ENCODE results near the gene NFE2L2.

The NFE2L2 gene

DNA sequence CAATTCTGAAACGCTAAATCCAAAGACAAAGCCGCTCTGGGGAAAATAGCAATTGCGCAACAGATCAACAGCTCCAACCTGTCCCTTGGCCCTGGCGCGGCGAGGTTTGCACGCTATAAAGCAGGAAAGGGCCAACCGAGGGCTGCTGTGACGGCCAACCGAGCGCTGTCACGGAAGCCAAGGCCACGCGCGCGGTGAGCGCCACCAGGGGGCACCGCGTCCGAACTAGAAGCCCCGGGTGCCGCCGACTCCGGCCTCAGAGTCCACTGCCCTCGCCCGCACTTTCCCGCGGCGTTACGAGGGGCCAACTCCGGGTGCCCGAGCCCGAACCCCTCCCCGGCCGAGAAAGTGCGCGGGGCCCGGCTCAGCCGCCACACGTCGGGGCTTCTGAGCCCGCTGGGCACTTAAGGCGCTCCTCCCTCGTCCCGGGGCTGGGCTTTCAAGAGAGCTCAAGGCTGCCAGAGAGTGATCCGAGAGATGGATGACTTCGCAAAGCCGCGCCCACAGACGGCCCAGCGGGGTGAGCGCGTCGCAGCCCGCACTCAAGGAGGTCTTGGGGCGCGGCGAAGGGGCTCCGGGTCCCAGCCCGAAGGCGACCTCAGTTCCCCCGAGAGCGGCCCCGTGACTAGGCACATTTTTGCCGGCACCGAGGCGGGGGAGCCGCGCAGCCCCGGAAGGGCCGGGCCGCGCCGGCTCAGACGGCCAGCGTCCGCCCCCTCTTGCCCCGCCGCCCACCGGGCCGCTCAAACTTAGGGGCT lies 897 bp downstream of the NFE2L2 start:
- peaks cover 38% of the 10 kb centered on the region for H3K79me2 ChIP-seq (ENCODE audit: control insufficient read depth, insufficient read depth, low read length)
- WGBS (ENCODE audit: extremely low coverage, insufficient coverage, low lambda C conversion rate), result no CpG with 5 or more reads among the region's 81 CpGs

DNA sequence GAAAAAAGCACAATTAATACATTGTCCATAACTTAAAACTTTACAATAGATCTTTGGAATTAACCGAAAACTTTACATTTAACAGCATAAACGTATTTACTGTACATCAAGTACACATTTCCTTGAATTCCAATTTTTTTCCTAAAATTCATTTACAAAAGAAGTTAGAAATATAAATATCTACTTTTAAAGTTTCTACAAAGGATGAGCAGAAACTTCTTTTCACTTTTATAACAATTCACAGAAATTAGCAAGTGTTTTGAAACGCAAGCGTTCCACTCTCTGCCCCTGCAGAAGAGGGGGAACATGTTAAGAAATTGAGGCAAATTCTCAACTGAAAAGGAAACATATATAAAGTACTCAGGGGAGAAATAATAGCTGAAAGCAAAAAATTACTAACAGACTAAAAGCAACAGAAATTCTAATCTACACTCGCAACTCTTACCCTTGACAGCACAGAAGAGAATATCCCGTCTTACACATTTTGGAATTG lies 1.5 kb downstream of the NFE2L2 start:
- Histone ChIP-seq H3K4me3 (ENCODE audit: low read length) (peak overlapping the region; percentile 51), H3K27me3 (ENCODE audit: insufficient read depth, low read length, poor library complexity) (no peaks in the 10 kb centered on the region), H3K9ac (ENCODE audit: low read length) (peak overlapping the region; percentile 92), H3K27ac (ENCODE audit: low read depth, low read length) (no peak overlapping the region), H4K8ac (ENCODE audit: low read depth, low read length) (no peak overlapping the region), H3K36me3 (ENCODE audit: control insufficient read depth, insufficient read depth, low read length) (no peaks in the 10 kb centered on the region), H2BK120ac (ENCODE audit: low read depth, low read length) (no peak overlapping the region), H3K23ac (ENCODE audit: low read length) (no peak overlapping the region), H3K4ac (ENCODE audit: low read depth, low read length) (no peak overlapping the region), H3K56ac (ENCODE audit: low read length) (peak overlapping the region; percentile 95), H2BK15ac (replicated peaks; ENCODE audit: low read depth) (no peak overlapping the region), H3K79me2 (ENCODE audit: control insufficient read depth, insufficient read depth, low read length) (peaks cover 42% of the 10 kb centered on the region), H3K4me2 (ENCODE audit: low read length) (peak overlapping the region; percentile 56), H2BK5ac (ENCODE audit: low read length) (no peak overlapping the region), H3K4me1 (ENCODE audit: control insufficient read depth, low read depth, low read length) (no peaks in the 10 kb centered on the region), H4K5ac (ENCODE audit: low read length) (no peak overlapping the region), H3K18ac (ENCODE audit: low read length) (no peak overlapping the region), H3K79me1 (ENCODE audit: low read length) (peaks cover 2% of the 10 kb centered on the region), H2AK5ac (ENCODE audit: low read length) (no peak overlapping the region)
- no peak for DNase-seq
- 100% methylated on average over 1 of the region's 6 CpGs for WGBS (ENCODE audit: extremely low coverage, insufficient coverage, low lambda C conversion rate)

More for the DNA sequence above, 897 bp downstream of the NFE2L2 start:
- peak overlapping the region; percentile 56 for H3K4me2 ChIP-seq (ENCODE audit: low read length)
- H3K4me1 ChIP-seq (ENCODE audit: control insufficient read depth, low read depth, low read length), result no peaks in the 10 kb centered on the region
- no peak overlapping the region for H2AK5ac ChIP-seq (ENCODE audit: low read length)
- peak; percentile 96 for DNase-seq
- H3K9ac ChIP-seq (ENCODE audit: low read length), result peak overlapping the region; percentile 92
- peak overlapping the region; percentile 44 for H3K4ac ChIP-seq (ENCODE audit: low read depth, low read length)
- H4K5ac ChIP-seq (ENCODE audit: low read length), result no peak overlapping the region
- H3K27ac ChIP-seq (ENCODE audit: low read depth, low read length), result peak overlapping the region; percentile 99
- peak overlapping the region; percentile 51 for H3K4me3 ChIP-seq (ENCODE audit: low read length)
- peak overlapping the region; percentile 74 for H2BK120ac ChIP-seq (ENCODE audit: low read depth, low read length)
- peak overlapping the region; percentile 81 for H2BK5ac ChIP-seq (ENCODE audit: low read length)
- peak overlapping the region; percentile 93 for H4K8ac ChIP-seq (ENCODE audit: low read depth, low read length)
- no peaks in the 10 kb centered on the region for H3K27me3 ChIP-seq (ENCODE audit: insufficient read depth, low read length, poor library complexity)
- H3K79me1 ChIP-seq (ENCODE audit: low read length), result peaks cover 2% of the 10 kb centered on the region
- H3K18ac ChIP-seq (ENCODE audit: low read length), result peak overlapping the region; percentile 98
- H3K23ac ChIP-seq (ENCODE audit: low read length), result no peak overlapping the region
- H3K56ac ChIP-seq (ENCODE audit: low read length), result peak overlapping the region; percentile 95
- H2BK15ac ChIP-seq (replicated peaks; ENCODE audit: low read depth), result no peak overlapping the region
- H3K36me3 ChIP-seq (ENCODE audit: control insufficient read depth, insufficient read depth, low read length), result no peaks in the 10 kb centered on the region

GRCh38 chr2:177262092-177262491 lies 2.4 kb downstream of the NFE2L2 start:
- Histone ChIP-seq H3K27me3 (ENCODE audit: insufficient read depth, low read length, poor library complexity) (no peaks in the 10 kb centered on the region), H3K36me3 (ENCODE audit: control insufficient read depth, insufficient read depth, low read length) (no peaks in the 10 kb centered on the region), H2BK5ac (ENCODE audit: low read length) (no peak overlapping the region), H3K4me3 (ENCODE audit: low read length) (no peak overlapping the region), H3K23ac (ENCODE audit: low read length) (no peak overlapping the region), H3K18ac (ENCODE audit: low read length) (no peak overlapping the region), H4K8ac (ENCODE audit: low read depth, low read length) (no peak overlapping the region), H3K79me2 (ENCODE audit: control insufficient read depth, insufficient read depth, low read length) (peaks cover 51% of the 10 kb centered on the region), H3K9ac (ENCODE audit: low read length) (peak overlapping the region; percentile 30), H3K56ac (ENCODE audit: low read length) (no peak overlapping the region), H3K4ac (ENCODE audit: low read depth, low read length) (no peak overlapping the region), H2BK15ac (replicated peaks; ENCODE audit: low read depth) (no peak overlapping the region), H3K4me2 (ENCODE audit: low read length) (no peak overlapping the region), H3K4me1 (ENCODE audit: control insufficient read depth, low read depth, low read length) (no peaks in the 10 kb centered on the region), H2AK5ac (ENCODE audit: low read length) (no peak overlapping the region), H2BK120ac (ENCODE audit: low read depth, low read length) (no peak overlapping the region), H3K27ac (ENCODE audit: low read depth, low read length) (no peak overlapping the region), H3K79me1 (ENCODE audit: low read length) (peaks cover 2% of the 10 kb centered on the region), H4K5ac (ENCODE audit: low read length) (no peak overlapping the region)
- WGBS (ENCODE audit: extremely low coverage, insufficient coverage, low lambda C conversion rate), result no CpG with 5 or more reads among the region's 2 CpGs
- no peak for DNase-seq

GRCh38 chr2:177261116-177262060 lies 3.1 kb downstream of the NFE2L2 start:
- H3K27ac ChIP-seq (ENCODE audit: low read depth, low read length), result no peak overlapping the region
- no peak overlapping the region for H3K4me3 ChIP-seq (ENCODE audit: low read length)

DNA sequence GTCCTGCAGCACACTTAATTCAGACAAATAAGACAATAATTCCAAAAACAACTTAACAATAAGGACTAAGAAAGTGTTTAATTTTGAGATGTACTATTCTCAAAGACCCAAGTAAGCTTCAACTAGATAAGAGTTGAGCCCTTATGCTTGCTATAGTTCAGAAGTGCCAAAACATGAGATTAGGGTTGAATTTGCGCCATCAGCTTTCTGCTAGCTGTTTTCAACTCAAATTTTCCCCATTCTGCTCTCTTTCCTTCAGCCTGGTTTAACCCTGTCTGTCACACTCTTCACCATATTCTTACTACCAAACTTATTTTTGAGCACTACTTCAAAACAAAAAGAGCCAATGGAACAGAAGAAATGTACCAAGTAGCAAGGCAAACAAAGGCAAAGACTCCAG lies 4.1 kb downstream of the NFE2L2 start:
- H3K23ac ChIP-seq (ENCODE audit: low read length), result no peak overlapping the region
- H3K4me1 ChIP-seq (ENCODE audit: control insufficient read depth, low read depth, low read length), result no peaks in the 10 kb centered on the region
- H2BK120ac ChIP-seq (ENCODE audit: low read depth, low read length), result no peak overlapping the region
- H4K8ac ChIP-seq (ENCODE audit: low read depth, low read length), result no peak overlapping the region
- H4K5ac ChIP-seq (ENCODE audit: low read length), result no peak overlapping the region
- no peak overlapping the region for H3K56ac ChIP-seq (ENCODE audit: low read length)
- WGBS (ENCODE audit: extremely low coverage, insufficient coverage, low lambda C conversion rate), result no CpG with 5 or more reads among the region's 1 CpG
- peaks cover 66% of the 10 kb centered on the region for H3K79me2 ChIP-seq (ENCODE audit: control insufficient read depth, insufficient read depth, low read length)
- peaks cover 7% of the 10 kb centered on the region for H3K79me1 ChIP-seq (ENCODE audit: low read length)
- H2BK5ac ChIP-seq (ENCODE audit: low read length), result no peak overlapping the region
- no peaks in the 10 kb centered on the region for H3K27me3 ChIP-seq (ENCODE audit: insufficient read depth, low read length, poor library complexity)
- H3K36me3 ChIP-seq (ENCODE audit: control insufficient read depth, insufficient read depth, low read length), result no peaks in the 10 kb centered on the region
- H3K4me2 ChIP-seq (ENCODE audit: low read length), result no peak overlapping the region
- no peak for DNase-seq
- no peak overlapping the region for H2AK5ac ChIP-seq (ENCODE audit: low read length)
- H3K9ac ChIP-seq (ENCODE audit: low read length), result no peak overlapping the region
- no peak overlapping the region for H3K27ac ChIP-seq (ENCODE audit: low read depth, low read length)
- no peak overlapping the region for H3K4ac ChIP-seq (ENCODE audit: low read depth, low read length)
- no peak overlapping the region for H3K4me3 ChIP-seq (ENCODE audit: low read length)
- H3K18ac ChIP-seq (ENCODE audit: low read length), result no peak overlapping the region
- no peak overlapping the region for H2BK15ac ChIP-seq (replicated peaks; ENCODE audit: low read depth)

More at GRCh38 chr2:177261116-177262060, 3.1 kb downstream of the NFE2L2 start:
- Histone ChIP-seq H2BK5ac (ENCODE audit: low read length) (no peak overlapping the region), H3K79me1 (ENCODE audit: low read length) (peaks cover 5% of the 10 kb centered on the region), H3K4me2 (ENCODE audit: low read length) (no peak overlapping the region), H3K23ac (ENCODE audit: low read length) (no peak overlapping the region), H4K5ac (ENCODE audit: low read length) (no peak overlapping the region), H3K27me3 (ENCODE audit: insufficient read depth, low read length, poor library complexity) (no peaks in the 10 kb centered on the region), H3K79me2 (ENCODE audit: control insufficient read depth, insufficient read depth, low read length) (peaks cover 58% of the 10 kb centered on the region), H3K18ac (ENCODE audit: low read length) (no peak overlapping the region), H3K36me3 (ENCODE audit: control insufficient read depth, insufficient read depth, low read length) (no peaks in the 10 kb centered on the region), H3K4ac (ENCODE audit: low read depth, low read length) (no peak overlapping the region), H3K4me1 (ENCODE audit: control insufficient read depth, low read depth, low read length) (no peaks in the 10 kb centered on the region), H2AK5ac (ENCODE audit: low read length) (no peak overlapping the region), H2BK15ac (replicated peaks; ENCODE audit: low read depth) (no peak overlapping the region), H2BK120ac (ENCODE audit: low read depth, low read length) (no peak overlapping the region), H3K9ac (ENCODE audit: low read length) (peak overlapping the region; percentile 30), H4K8ac (ENCODE audit: low read depth, low read length) (no peak overlapping the region), H3K56ac (ENCODE audit: low read length) (no peak overlapping the region)
- no peak for DNase-seq
- WGBS (ENCODE audit: extremely low coverage, insufficient coverage, low lambda C conversion rate), result no CpG with 5 or more reads among the region's 5 CpGs

Data from mesendoderm (in vitro differentiated cells).